A673 (cell line): ENCODE results near the gene APOA5.

Source experiments
- EZH2 ChIP-seq: fragments of 200-600 bp; sonication (generic); IDR thresholded peaks from 2 replicates; pipeline ENCODE4 v1.6.1; 2017; ENCODE audit warnings: borderline replicate concordance, low read depth, mild to moderate bottlenecking, mixed read lengths, antibody characterized with exemption, low read length; ENCODE audit not compliant: poor library complexity, severe bottlenecking
- TF ChIP-seq, protein P1 (sequence below): fragments of 300-800, 200-600 bp; sonication (generic); conservative IDR thresholded peaks from 2 replicates; pipeline ENCODE4 v1.5.1; 2017; ENCODE audit warnings: low read depth, mild to moderate bottlenecking, antibody characterized with exemption, low read length, moderate library complexity, mixed read lengths

DNA sequence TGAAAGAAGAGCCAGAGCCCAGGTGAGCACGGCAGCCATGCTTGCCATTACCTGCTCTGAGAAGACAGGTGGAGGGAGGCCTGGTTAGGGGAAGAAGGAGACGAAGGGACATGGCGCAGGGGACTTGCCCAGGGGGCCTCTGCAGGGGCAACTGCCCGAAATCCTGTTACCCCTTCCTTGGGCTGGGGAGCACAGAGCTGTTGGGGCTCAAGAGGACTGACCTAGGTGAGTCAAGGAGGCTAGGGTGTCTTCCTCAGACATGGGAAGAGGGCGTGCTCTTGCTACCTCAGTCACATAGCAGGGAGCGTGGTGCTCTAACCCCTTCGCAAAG lies at the start of gene APOA5:
- TF ChIP-seq, protein P1, sequence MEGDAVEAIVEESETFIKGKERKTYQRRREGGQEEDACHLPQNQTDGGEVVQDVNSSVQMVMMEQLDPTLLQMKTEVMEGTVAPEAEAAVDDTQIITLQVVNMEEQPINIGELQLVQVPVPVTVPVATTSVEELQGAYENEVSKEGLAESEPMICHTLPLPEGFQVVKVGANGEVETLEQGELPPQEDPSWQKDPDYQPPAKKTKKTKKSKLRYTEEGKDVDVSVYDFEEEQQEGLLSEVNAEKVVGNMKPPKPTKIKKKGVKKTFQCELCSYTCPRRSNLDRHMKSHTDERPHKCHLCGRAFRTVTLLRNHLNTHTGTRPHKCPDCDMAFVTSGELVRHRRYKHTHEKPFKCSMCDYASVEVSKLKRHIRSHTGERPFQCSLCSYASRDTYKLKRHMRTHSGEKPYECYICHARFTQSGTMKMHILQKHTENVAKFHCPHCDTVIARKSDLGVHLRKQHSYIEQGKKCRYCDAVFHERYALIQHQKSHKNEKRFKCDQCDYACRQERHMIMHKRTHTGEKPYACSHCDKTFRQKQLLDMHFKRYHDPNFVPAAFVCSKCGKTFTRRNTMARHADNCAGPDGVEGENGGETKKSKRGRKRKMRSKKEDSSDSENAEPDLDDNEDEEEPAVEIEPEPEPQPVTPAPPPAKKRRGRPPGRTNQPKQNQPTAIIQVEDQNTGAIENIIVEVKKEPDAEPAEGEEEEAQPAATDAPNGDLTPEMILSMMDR: no peak
- TF ChIP-seq EZH2: no peak
